GM19240 (cell line): ENCODE results near the gene SYT8.

Experiments
- DNase-seq: peaks from one replicate; pipeline ENCODE4 v3.0.0; 2011; ENCODE audit warnings: low spot score; ENCODE audit not compliant: insufficient read length

Gene SYT8

GRCh38 chr11:1858154-1858553, 23.4 kb downstream of the SYT8 start:
- DNase-seq: no peak

GRCh38 chr11:1858576-1858975, 23.8 kb downstream of the SYT8 start:
- no peak for DNase-seq

GRCh38 chr11:1859004-1859403, 24.2 kb downstream of the SYT8 start:
- DNase-seq: no peak

- no peak for DNase-seq
Observed at GRCh38 chr11:1860108-1860507, 25.3 kb downstream of the SYT8 start.

- no peak for DNase-seq
Observed at GRCh38 chr11:1861435-1862411, 26.9 kb downstream of the SYT8 start.

GRCh38 chr11:1862588-1863351, 28.0 kb downstream of the SYT8 start:
- DNase-seq: no peak

GRCh38 chr11:1863352-1864216, 28.8 kb downstream of the SYT8 start:
- no peak for DNase-seq

GRCh38 chr11:1864231-1864630, 29.4 kb downstream of the SYT8 start:
- no peak for DNase-seq

- DNase-seq: no peak
Observed at GRCh38 chr11:1864831-1865665, 30.3 kb downstream of the SYT8 start.

GRCh38 chr11:1866226-1866625, 31.4 kb downstream of the SYT8 start:
- DNase-seq: no peak

GRCh38 chr11:1866776-1867175, 32.0 kb downstream of the SYT8 start:
- no peak for DNase-seq

GRCh38 chr11:1867381-1867780, 32.6 kb downstream of the SYT8 start:
- no peak for DNase-seq

- DNase-seq: no peak
Observed at GRCh38 chr11:1868056-1868635, 33.4 kb downstream of the SYT8 start.

GRCh38 chr11:1868636-1869291, 34.0 kb downstream of the SYT8 start:
- no peak for DNase-seq

GRCh38 chr11:1869427-1870325, 34.9 kb downstream of the SYT8 start:
- no peak for DNase-seq

GRCh38 chr11:1870326-1870696, 35.5 kb downstream of the SYT8 start:
- DNase-seq: no peak

GRCh38 chr11:1870721-1871466, 36.1 kb downstream of the SYT8 start:
- no peak for DNase-seq

GRCh38 chr11:1871531-1871930, 36.7 kb downstream of the SYT8 start:
- no peak for DNase-seq
